Smooth muscle cell (in vitro differentiated cells): Measurements from ENCODE around the gene MTMR11. TPM values are rescaled to one million over a fixed set of nuclear protein-coding genes. Genes with fewer than 3 reads are reported as not detected.
A peak's percentile ranks its signal among the peaks of the same experiment; 100 is the strongest.

Source experiments
- DNase-seq: peaks from one replicate; lab custom pipeline; 2025; ENCODE audit not compliant: unreplicated experiment; lab: John Stamatoyannopoulos, UW
- H2AFZ ChIP-seq: fragments of 200-600 bp; sonication (generic); 2 replicates; pipeline ENCODE4 v1.6.0; 2016; ENCODE audit warnings: antibody characterized with exemption, low read depth, mild to moderate bottlenecking
- H3F3A ChIP-seq: fragments of 200-600 bp; sonication (generic); 2 replicates; pipeline ENCODE4 v1.6.0; 2017; ENCODE audit warnings: antibody characterized with exemption, low read depth
- H3K27ac ChIP-seq: fragments of 200-600 bp; sonication (generic); 2 replicates; pipeline ENCODE4 v1.5.1; 2016; ENCODE audit warnings: low read depth, mild to moderate bottlenecking
- H3K27me3 ChIP-seq: fragments of 200-600 bp; sonication (generic); 2 replicates; pipeline ENCODE4 v1.6.1; 2016; ENCODE audit warnings: low read depth, mild to moderate bottlenecking
- H3K36me3 ChIP-seq: fragments of 200-600 bp; sonication (generic); 2 replicates; pipeline ENCODE4 v1.5.1; 2016; ENCODE audit warnings: low read depth
- H3K4me1 ChIP-seq: fragments of 200-600 bp; sonication (generic); 2 replicates; pipeline ENCODE4 v1.5.1; 2016; ENCODE audit warnings: low read depth
- H3K4me2 ChIP-seq: fragments of 200-600 bp; sonication (generic); 2 replicates; pipeline ENCODE4 v1.6.0; 2016; ENCODE audit warnings: mild to moderate bottlenecking
- H3K4me3 ChIP-seq: fragments of 200-600 bp; sonication (generic); 2 replicates; pipeline ENCODE4 v1.5.1; 2016; ENCODE audit warnings: mild to moderate bottlenecking
- H3K79me2 ChIP-seq: fragments of 200-600 bp; sonication (generic); 2 replicates; pipeline ENCODE4 v1.6.0; 2016; ENCODE audit warnings: low read depth, mild to moderate bottlenecking
- H3K9ac ChIP-seq: fragments of 200-600 bp; sonication (generic); 2 replicates; pipeline ENCODE4 v1.6.0; 2016; ENCODE audit warnings: low read depth
- H3K9me3 ChIP-seq: fragments of 200-600 bp; sonication (generic); replicated peaks from 2 replicates; pipeline ENCODE4 v1.5.1; 2016; ENCODE audit warnings: low read depth
- H4K20me1 ChIP-seq: fragments of 200-600 bp; sonication (generic); 2 replicates; pipeline ENCODE4 v1.6.0; 2016; ENCODE audit warnings: low read depth
- WGBS: methylation state at CpG from one replicate; pipeline ENCODE4 v1.1.7; 2016; ENCODE audit warnings: low lambda C conversion rate; 5-methylcytosine and 5-hydroxymethylcytosine counted together
- polyA plus RNA-seq: library from polyadenylated mRNA; unstranded; fragments of >200 nt; fragmentation: Nextera tagmentation; extraction: Ambion mirVana; gene quantifications from 2 replicates; pipeline ENCODE4 v1.2.1, GENCODE V29; 2016
- total RNA-seq: library from RNA; depleted of rRNA; stranded (reverse); fragments of >200 nt; gene quantifications from 2 replicates; pipeline ENCODE4 v1.2.3, GENCODE V29; 2014
- TF ChIP-seq, protein P1 (sequence below): fragments of 200-600 bp; sonication (generic); IDR thresholded peaks from 2 replicates; pipeline ENCODE4 v1.5.1; 2017; ENCODE audit warnings: borderline replicate concordance, mild to moderate bottlenecking, antibody characterized with exemption; ENCODE audit not compliant: insufficient read depth, poor library complexity, severe bottlenecking

The MTMR11 gene
- total and polyA plus RNA-seq, 2 experiments from 2014 or later, result 17.2 to 19.4 TPM

DNA sequence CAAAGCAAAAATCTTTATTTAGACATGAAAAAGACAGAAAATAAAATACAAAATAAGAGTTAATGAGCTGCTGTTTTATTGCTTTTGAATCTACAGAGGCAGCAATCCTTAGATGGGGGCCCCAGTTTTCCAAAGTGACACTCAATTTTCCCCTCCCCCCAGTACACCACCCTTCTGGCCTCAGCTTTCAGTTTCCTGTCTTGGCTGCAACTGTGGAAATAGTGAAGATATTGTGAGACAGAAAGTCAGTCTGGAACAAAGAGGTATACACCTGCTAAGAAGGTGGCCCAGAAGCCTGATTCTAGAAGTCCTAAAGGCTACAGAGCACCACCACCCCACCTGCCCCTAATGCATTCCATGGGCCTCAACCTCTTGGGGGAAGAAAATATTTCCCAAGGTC is 1.1 kb upstream of the MTMR11 start:
- peaks cover 27% of the 10 kb centered on the region for H3F3A ChIP-seq
- no peaks in the 10 kb centered on the region for H3K27me3 ChIP-seq
- H3K79me2 ChIP-seq, result no peaks in the 10 kb centered on the region
- H3K4me3 ChIP-seq, result peak overlapping the region; percentile 72
- H3K36me3 ChIP-seq, result no peaks in the 10 kb centered on the region
- TF ChIP-seq, protein P1, sequence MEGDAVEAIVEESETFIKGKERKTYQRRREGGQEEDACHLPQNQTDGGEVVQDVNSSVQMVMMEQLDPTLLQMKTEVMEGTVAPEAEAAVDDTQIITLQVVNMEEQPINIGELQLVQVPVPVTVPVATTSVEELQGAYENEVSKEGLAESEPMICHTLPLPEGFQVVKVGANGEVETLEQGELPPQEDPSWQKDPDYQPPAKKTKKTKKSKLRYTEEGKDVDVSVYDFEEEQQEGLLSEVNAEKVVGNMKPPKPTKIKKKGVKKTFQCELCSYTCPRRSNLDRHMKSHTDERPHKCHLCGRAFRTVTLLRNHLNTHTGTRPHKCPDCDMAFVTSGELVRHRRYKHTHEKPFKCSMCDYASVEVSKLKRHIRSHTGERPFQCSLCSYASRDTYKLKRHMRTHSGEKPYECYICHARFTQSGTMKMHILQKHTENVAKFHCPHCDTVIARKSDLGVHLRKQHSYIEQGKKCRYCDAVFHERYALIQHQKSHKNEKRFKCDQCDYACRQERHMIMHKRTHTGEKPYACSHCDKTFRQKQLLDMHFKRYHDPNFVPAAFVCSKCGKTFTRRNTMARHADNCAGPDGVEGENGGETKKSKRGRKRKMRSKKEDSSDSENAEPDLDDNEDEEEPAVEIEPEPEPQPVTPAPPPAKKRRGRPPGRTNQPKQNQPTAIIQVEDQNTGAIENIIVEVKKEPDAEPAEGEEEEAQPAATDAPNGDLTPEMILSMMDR, result no peak
- no peaks in the 10 kb centered on the region for H3K9me3 ChIP-seq
- no peak for DNase-seq
- H3K27ac ChIP-seq, result peak overlapping the region; percentile 93
- no peaks in the 10 kb centered on the region for H4K20me1 ChIP-seq
- peaks cover 13% of the 10 kb centered on the region for H3K4me1 ChIP-seq
- no peak overlapping the region for H3K9ac ChIP-seq
- peak overlapping the region; percentile 95 for H3K4me2 ChIP-seq
- no peak overlapping the region for H2AFZ ChIP-seq

DNA sequence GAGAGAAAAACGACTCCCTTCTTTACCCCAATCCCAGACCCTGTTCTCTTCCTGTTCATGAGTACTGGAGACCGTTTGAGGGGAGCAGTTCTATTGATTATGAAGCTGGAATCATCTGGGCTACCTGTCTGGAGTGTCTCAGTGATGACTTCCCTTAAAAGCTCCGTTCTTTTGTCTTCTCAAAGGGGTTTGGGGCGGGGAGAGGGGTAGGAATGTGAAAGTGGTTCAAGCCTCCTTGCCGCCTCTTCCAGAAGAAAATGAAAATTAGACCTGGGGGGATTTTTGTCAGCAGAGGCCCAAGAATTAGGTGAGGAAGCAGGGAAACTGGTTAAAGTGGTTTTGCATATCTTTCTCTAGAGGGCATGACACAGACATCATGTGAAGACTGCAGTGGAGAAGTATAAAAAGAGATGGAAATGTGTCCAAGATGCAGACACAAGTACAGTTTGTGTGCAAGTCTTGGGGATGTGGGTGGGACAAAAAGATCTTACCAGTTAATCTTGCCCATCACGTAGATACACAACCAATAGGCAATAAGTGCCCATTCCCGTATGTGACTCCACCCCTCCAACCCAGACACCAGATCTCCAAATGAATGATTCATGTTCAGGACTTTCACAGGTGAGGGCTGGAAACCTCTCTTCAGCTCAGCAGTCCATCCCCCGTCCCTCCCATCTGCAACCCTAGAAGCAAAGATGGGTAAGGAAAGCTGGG is 470 bp upstream of the MTMR11 start:
- peak overlapping the region; percentile 93 for H3K27ac ChIP-seq
- H3K9me3 ChIP-seq, result no peaks in the 10 kb centered on the region
- peak overlapping the region; percentile 72 for H3K4me3 ChIP-seq
- no peaks in the 10 kb centered on the region for H4K20me1 ChIP-seq
- peaks cover 25% of the 10 kb centered on the region for H3F3A ChIP-seq
- H3K79me2 ChIP-seq, result no peaks in the 10 kb centered on the region
- H3K9ac ChIP-seq, result peak overlapping the region; percentile 57
- H2AFZ ChIP-seq, result peak overlapping the region; percentile 11
- no peaks in the 10 kb centered on the region for H3K36me3 ChIP-seq
- H3K27me3 ChIP-seq, result no peaks in the 10 kb centered on the region
- peak overlapping the region; percentile 95 for H3K4me2 ChIP-seq
- H3K4me1 ChIP-seq, result peaks cover 13% of the 10 kb centered on the region
- 9% methylated on average over 8 of the region's 8 CpGs for WGBS
- DNase-seq, result no peak
- TF ChIP-seq, protein P1, result peak; percentile 24

DNA sequence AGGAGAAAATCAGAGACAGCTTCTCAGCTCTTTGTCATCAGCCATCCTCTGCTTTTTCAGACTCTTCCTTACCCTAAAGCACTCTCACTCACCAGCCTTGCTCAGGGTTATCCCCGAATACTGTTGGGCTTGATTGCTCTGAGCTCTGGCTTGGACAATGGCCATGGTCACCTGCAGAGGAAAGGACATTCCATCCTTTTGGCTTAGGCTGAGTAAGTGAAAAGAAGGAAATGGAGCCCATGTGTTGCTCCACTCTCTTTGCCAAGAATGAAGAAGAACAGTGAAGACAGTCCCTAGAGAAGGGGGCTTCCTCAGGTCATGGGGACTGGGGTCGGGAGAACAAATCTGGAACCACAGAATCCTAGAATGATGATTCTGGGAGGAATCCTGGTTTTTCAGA is 2.3 kb downstream of the MTMR11 start:
- peaks cover 13% of the 10 kb centered on the region for H3K4me1 ChIP-seq
- TF ChIP-seq, protein P1, result no peak
- no peaks in the 10 kb centered on the region for H3K27me3 ChIP-seq
- H3K9ac ChIP-seq, result no peak overlapping the region
- no peak for DNase-seq
- 98% methylated on average over 2 of the region's 2 CpGs for WGBS
- H3K4me3 ChIP-seq, result no peak overlapping the region
- H3F3A ChIP-seq, result no peaks in the 10 kb centered on the region
- no peak overlapping the region for H3K4me2 ChIP-seq
- H3K27ac ChIP-seq, result no peak overlapping the region
- H3K79me2 ChIP-seq, result no peaks in the 10 kb centered on the region
- H4K20me1 ChIP-seq, result no peaks in the 10 kb centered on the region
- H3K9me3 ChIP-seq, result no peaks in the 10 kb centered on the region
- no peaks in the 10 kb centered on the region for H3K36me3 ChIP-seq
- no peak overlapping the region for H2AFZ ChIP-seq

DNA sequence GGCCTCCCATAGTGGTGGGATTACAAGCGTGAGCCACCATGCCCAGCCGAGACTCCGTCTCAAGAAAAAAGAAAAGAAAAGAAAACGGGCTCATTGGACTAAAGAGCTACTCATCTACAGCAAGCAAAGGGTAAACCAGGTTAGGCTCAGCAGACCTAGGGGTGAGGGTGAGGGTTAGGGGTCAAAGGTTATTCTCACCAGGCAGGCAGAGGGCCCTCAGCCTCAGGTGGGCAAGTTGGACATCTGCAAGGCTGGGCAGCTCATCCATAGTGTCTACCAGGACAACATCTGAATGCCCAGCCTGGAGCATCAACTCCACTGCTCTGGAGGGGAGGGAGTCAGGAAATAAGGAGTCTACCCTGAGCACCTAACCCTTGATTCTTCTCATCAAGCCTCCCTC is 3.5 kb downstream of the MTMR11 start:
- no peaks in the 10 kb centered on the region for H3K36me3 ChIP-seq
- H3K27me3 ChIP-seq, result no peaks in the 10 kb centered on the region
- WGBS, result 92% methylated on average over 4 of the region's 4 CpGs
- no peaks in the 10 kb centered on the region for H3K79me2 ChIP-seq
- H3K9me3 ChIP-seq, result no peaks in the 10 kb centered on the region
- H3K27ac ChIP-seq, result no peak overlapping the region
- no peak overlapping the region for H3K4me3 ChIP-seq
- peaks cover 8% of the 10 kb centered on the region for H3F3A ChIP-seq
- H3K4me1 ChIP-seq, result peaks cover 21% of the 10 kb centered on the region
- H4K20me1 ChIP-seq, result no peaks in the 10 kb centered on the region
- no peak overlapping the region for H3K9ac ChIP-seq
- no peak overlapping the region for H3K4me2 ChIP-seq
- no peak for DNase-seq
- no peak overlapping the region for H2AFZ ChIP-seq
- TF ChIP-seq, protein P1, result no peak
